Measurements from ENCODE around the gene CYBC1.

DNA sequence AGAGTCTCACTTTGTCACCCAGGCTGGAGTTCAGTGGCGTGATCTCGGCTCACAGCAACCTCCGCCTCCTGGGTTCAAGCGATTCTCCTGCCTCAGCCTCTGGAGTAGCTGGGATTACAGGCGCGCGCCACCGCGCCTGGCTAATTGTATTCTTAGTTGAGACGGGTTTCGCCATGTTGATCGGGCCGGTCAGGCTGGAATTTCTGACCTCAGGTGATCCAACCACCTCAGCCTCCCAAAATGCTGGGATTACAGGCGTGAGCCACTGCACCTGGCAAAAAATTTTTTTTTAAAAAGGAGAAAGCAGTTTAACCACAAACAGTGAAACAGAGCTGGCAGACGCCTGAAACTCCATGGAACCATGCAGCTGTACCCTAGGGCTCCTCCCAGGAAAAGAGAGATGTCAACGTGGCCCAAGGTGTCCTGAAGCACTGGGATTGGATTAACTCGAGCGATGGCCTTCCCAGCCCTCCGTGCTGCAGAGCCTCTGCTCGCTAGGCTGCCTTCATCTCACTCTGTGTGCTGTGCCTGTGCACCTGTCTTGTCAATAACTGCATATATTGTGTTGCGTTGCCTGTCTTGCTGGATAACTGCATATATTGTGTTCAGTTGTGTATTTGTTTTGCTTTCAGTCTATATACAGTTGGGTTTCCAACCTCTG is 39.4 kb upstream of the CYBC1 start:
- TF ChIP-seq, protein P1, sequence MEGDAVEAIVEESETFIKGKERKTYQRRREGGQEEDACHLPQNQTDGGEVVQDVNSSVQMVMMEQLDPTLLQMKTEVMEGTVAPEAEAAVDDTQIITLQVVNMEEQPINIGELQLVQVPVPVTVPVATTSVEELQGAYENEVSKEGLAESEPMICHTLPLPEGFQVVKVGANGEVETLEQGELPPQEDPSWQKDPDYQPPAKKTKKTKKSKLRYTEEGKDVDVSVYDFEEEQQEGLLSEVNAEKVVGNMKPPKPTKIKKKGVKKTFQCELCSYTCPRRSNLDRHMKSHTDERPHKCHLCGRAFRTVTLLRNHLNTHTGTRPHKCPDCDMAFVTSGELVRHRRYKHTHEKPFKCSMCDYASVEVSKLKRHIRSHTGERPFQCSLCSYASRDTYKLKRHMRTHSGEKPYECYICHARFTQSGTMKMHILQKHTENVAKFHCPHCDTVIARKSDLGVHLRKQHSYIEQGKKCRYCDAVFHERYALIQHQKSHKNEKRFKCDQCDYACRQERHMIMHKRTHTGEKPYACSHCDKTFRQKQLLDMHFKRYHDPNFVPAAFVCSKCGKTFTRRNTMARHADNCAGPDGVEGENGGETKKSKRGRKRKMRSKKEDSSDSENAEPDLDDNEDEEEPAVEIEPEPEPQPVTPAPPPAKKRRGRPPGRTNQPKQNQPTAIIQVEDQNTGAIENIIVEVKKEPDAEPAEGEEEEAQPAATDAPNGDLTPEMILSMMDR (conservative IDR thresholded peaks at IDR 0.05; ENCODE audit: low read length), result no peak
- no peak for TF ChIP-seq EZH2phosphoT487 (IDR thresholded peaks at IDR 0.05; ENCODE audit: borderline replicate concordance)
